GM12864 (cell line): ENCODE measurements around the gene LINC00237.

Source experiments
- DNase-seq: peaks from one replicate; pipeline ENCODE4 v3.0.0-alpha.2; 2011; ENCODE audit warnings: low read depth
- H3K4me3 ChIP-seq: 2 replicates; pipeline ENCODE4 v1.5.1; 2011; ENCODE audit warnings: mild to moderate bottlenecking, low read depth, low read length, control low read depth
- CTCF ChIP-seq: IDR thresholded peaks from 2 replicates; pipeline ENCODE4 v1.5.1; 2011; ENCODE audit warnings: low read depth, mild to moderate bottlenecking, moderate library complexity, low read length, control low read depth, inconsistent platforms; ENCODE audit errors: missing control alignments

Gene LINC00237

DNA sequence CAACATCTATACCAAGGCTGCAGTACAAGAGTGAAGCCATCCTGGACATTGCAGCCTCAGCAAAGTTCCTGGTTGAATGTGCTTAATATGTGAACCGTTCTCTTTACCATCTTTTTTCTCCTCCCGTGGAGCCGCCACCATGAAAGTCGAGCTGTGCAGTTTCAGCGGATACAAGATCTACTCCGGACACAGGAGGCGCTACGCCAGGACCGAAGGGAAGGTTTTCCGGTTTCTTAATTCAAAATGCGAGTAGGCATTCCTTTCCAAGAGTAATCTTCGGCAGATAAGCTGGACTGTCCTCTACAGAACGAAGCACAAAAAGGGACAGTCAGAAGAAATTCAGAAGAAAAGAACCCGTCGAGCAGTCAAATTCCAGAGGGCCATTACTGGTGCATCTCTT, 8.4 kb upstream of the LINC00237 start:
- H3K4me3 ChIP-seq = no peak overlapping the region
- no peak for TF ChIP-seq CTCF
- no peak for DNase-seq

DNA sequence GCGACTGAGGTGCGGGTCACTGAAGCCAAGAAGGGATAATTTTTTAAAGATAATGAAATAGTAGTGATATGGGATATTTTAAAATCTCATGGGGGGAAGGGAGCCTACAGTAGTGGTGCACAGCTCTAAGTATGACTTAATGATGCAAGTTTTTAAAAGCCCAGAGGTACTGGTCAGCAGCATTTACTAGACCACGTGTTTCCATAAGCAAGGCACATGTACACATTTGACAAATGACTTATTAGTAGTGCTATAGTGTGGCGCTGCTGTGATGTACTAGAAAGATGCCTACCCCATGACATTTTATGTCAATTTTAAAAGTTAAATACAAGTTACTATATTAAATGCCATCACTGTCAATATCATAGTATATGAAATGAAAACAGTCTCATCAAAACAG, 7.5 kb upstream of the LINC00237 start:
- no peak for DNase-seq
- TF ChIP-seq CTCF = no peak
- H3K4me3 ChIP-seq = no peak overlapping the region

DNA sequence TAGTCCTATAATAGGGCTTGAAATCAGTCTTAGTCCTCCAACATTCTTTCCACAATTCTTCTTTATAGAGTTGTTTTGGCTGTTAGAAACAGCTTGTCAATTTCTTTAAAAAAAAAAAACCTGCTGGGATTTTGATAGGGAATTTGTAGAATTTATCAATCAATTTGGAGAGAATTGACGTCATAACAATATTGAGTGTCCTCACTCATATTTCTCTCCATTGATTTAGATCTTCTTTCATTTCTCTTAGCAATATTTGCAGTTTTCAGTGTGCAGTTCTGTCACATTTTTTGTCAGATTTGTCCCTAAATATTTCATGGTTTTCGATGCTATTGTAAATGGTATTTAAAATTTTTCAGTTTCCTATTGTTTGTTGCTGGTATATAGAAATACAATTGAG, 5.3 kb upstream of the LINC00237 start:
- no peak for DNase-seq
- H3K4me3 ChIP-seq = no peak overlapping the region
- TF ChIP-seq CTCF = no peak

DNA sequence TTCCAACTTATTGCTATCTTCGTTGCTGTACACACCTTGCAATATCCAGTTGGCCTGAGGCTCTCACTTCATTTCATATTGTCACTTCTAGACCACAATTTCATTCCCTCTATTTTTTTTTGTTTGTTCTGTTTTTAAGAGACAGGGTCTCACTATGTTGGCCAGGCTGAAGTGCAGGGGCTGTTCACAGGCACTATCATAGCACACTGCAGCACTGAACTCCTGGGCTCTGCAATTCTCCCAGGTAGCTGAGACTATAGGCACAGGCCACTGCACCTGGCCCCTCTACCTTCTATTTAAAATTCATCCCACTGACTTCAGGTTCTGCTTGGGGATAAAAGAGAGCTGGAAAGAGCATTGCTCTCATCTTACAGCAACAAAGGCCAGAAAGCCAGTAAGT, 4.7 kb upstream of the LINC00237 start:
- H3K4me3 ChIP-seq = no peak overlapping the region
- no peak for TF ChIP-seq CTCF
- DNase-seq = no peak

GRCh38 chr20:21109144-21109543, 3.0 kb upstream of the LINC00237 start:
- no peak for TF ChIP-seq CTCF
- DNase-seq = no peak

DNA sequence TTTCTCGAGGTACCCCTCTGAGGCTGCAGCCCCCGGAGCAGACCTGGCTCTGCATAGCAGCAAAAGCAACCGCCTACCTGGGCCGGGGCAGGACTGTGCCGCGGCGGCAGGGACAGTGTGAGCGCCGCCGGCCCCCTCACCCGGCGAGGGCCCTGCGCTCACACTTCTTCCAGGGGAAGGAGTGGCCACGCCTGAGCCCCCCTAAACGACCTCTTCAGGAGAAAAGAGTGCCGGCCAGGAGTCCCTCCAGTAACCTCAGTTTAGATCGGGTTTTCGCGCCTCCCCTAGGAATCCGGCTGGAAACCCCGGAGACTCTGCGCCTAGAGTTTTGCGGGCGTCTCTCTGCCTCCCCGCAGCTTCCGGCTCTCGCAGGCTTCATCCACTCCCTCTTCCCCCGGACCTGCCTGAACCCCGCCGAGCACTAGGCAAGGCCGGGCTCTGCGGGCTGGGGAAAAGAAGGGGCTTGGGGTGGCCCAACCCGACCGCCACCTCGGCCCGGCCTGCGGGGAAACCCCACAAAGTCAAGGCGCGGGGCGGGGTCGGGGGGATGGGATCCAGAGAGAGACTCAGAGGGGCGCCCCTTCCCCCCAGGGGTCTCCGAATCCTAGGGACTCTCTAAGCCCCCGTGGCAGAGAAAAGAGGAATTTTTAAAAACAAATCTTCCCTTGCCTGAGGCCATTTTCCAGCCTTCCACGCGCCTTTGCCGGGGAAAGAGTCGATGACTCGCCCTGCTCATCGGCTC, 558 bp downstream of the LINC00237 start:
- H3K4me3 ChIP-seq = no peak overlapping the region
- no peak for TF ChIP-seq CTCF
- no peak for DNase-seq

More at GRCh38 chr20:21109144-21109543, 3.0 kb upstream of the LINC00237 start:
- H3K4me3 ChIP-seq = no peak overlapping the region

DNA sequence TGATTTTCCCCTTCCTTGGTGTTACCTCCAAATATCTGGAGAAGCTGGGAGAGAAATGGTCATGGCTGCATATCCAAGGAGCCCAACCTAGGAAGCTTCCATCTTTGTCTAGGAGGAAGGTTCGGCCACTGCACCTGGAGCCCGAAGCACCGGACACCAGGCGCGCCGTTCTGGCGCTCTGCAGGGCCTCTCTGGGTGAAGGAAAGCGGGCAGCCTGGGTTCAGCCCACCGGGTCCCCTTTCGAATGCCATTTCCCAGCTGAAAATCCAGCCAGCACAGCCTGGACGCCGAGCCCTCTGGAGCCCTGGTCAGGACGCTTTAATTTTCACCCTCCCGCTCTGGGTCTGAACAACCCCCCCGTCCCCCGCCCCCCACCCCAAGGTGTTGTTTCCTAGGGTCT, 1.2 kb downstream of the LINC00237 start:
- TF ChIP-seq CTCF = no peak
- no peak for DNase-seq
- no peak overlapping the region for H3K4me3 ChIP-seq
